ENCODE data around the gene ESYT2. TPM values are rescaled to one million over a fixed set of nuclear protein-coding genes. Genes with fewer than 3 reads are reported as not detected.

The ESYT2 gene
- total RNA-seq, 1 experiment from 2014 or later, result 39.0 TPM

- Histone ChIP-seq H2BK20ac (ENCODE audit: low read depth, low read length, poor library complexity, severe bottlenecking) (no peak overlapping the region), H4K91ac (ENCODE audit: insufficient read length, low read depth, low read length) (no peak overlapping the region), H3T11ph (ENCODE audit: low read length) (no peak overlapping the region), H2BK120ac (ENCODE audit: low read depth, low read length, poor library complexity, severe bottlenecking) (no peak overlapping the region), H2BK15ac (ENCODE audit: low read depth, low read length) (no peak overlapping the region), H3K9ac (ENCODE audit: extremely low read depth, insufficient read length, low read length) (no peak overlapping the region), H3K23ac (ENCODE audit: insufficient read length, low read depth, low read length) (no peak overlapping the region), H2AK5ac (ENCODE audit: insufficient read length, low read length) (no peak overlapping the region), H3K18ac (ENCODE audit: insufficient read length, low read depth, low read length) (no peak overlapping the region), H2AFZ (ENCODE audit: low read length) (no peak overlapping the region), H3K4me1 (ENCODE audit: insufficient read depth, low read length) (no peaks in the 10 kb centered on the region), H3K14ac (ENCODE audit: insufficient read depth, low read length) (no peak overlapping the region), H2BK5ac (ENCODE audit: insufficient read length, low read length) (no peak overlapping the region), H3K79me2 (ENCODE audit: insufficient read depth, low read length) (no peaks in the 10 kb centered on the region), H3K79me1 (ENCODE audit: insufficient read depth, low read depth, low read length, poor library complexity, severe bottlenecking) (peaks cover 5% of the 10 kb centered on the region), H3K23me2 (ENCODE audit: insufficient read length, low read depth, low read length, poor library complexity, severe bottlenecking) (no peaks in the 10 kb centered on the region), H4K20me1 (ENCODE audit: control insufficient read depth, insufficient read depth, insufficient read length) (no peaks in the 10 kb centered on the region), H3K4me2 (ENCODE audit: insufficient read depth, insufficient read length, low read length) (no peak overlapping the region), H4K5ac (ENCODE audit: insufficient read length, low read depth, low read length) (no peak overlapping the region), H3K56ac (ENCODE audit: insufficient read length, low read depth, low read length) (no peak overlapping the region), H2BK12ac (ENCODE audit: insufficient read length, low read depth, low read length) (no peak overlapping the region), H4K8ac (replicated peaks; ENCODE audit: insufficient read length, low read depth, low read length) (no peak overlapping the region), H3K9me3 (ENCODE audit: control insufficient read depth, low read depth, low read length) (no peaks in the 10 kb centered on the region), H3K4ac (ENCODE audit: low read depth, low read length) (no peak overlapping the region), H3K27me3 (ENCODE audit: insufficient read depth, low read length) (no peaks in the 10 kb centered on the region), H3K27ac (ENCODE audit: insufficient read length, low read depth, low read length) (no peak overlapping the region)
- Mint-ChIP-seq H3K27me3 (ENCODE audit: low read depth) (no peaks in the 10 kb centered on the region), H3K36me3 (ENCODE audit: insufficient read depth in 1 of 3, low read depth in 3 of 3) (peaks cover 31 to 88% (median 79%) of the 10 kb centered on the region in 3 experiments; a peak in 6 of 7 replicates), H3K27ac (no peak overlapping the region), H3K9me3 (no peaks in the 10 kb centered on the region), H3K4me1 (no peaks in the 10 kb centered on the region), H3K4me3 (no peak overlapping the region)
- WGBS (ENCODE audit: extremely low coverage, insufficient read length, low lambda C conversion rate), result no CpG with 5 or more reads among the region's 7 CpGs
- no peak for TF ChIP-seq CTCF (conservative IDR thresholded peaks at IDR 0.05)
- DNase-seq, result no peak
Observed at GRCh38 chr7:158687406-158687805, 141.9 kb downstream of the ESYT2 start.
